ENCODE measurements around the gene PTPN18.

- no peak for TF ChIP-seq CTCF (conservative IDR thresholded peaks at IDR 0.05 in 1 of 2, IDR thresholded peaks at IDR 0.05 in 1 of 2; ENCODE audit: extremely low read depth in 1 of 2, insufficient read depth in 1 of 2, low read depth in 1 of 2, low read length in 2 of 2)
- no peak for TF ChIP-seq EZH2 (IDR thresholded peaks at IDR 0.05; ENCODE audit: borderline replicate concordance, low read length)
These were observed 2.3 kb upstream of the PTPN18 start for GRCh38 chr2:130353291-130354138.
